MM.1S (cell line): Measurements from ENCODE around the gene TRIM72.
"Not testable (repeated sequence)": the region's sequence is repeated elsewhere in the genome, so short reads cannot be mapped to it uniquely, and the experiment has no call there.

Experiments used
- DNase-seq: peaks from one replicate; pipeline ENCODE4 v3.0.0-alpha.2; 2015
- H2AFZ ChIP-seq: fragments of 300-600 bp; sonication (generic); 2 replicates; pipeline ENCODE4 v1.6.0; 2016; ENCODE audit warnings: antibody characterized with exemption, low read length
- H3F3A ChIP-seq: fragments of 300-600 bp; sonication (generic); 2 replicates; pipeline ENCODE4 v1.6.1; 2016; ENCODE audit warnings: mild to moderate bottlenecking, antibody characterized with exemption, low read length, moderate library complexity, mixed read lengths; ENCODE audit not compliant: insufficient read depth
- H3K27ac ChIP-seq: fragments of 300-600 bp; sonication (generic); 2 replicates; pipeline ENCODE4 v1.5.1; 2016; ENCODE audit warnings: mild to moderate bottlenecking, low read length
- H3K27me3 ChIP-seq: fragments of 300-600 bp; sonication (generic); replicated peaks from 2 replicates; pipeline ENCODE4 v1.6.0; 2016; ENCODE audit warnings: low read length; ENCODE audit not compliant: insufficient read depth
- H3K36me3 ChIP-seq: fragments of 300-600 bp; sonication (generic); replicated peaks from 2 replicates; pipeline ENCODE4 v1.6.1; 2016; ENCODE audit warnings: mild to moderate bottlenecking, low read length, mixed read lengths; ENCODE audit not compliant: insufficient read depth
- H3K4me1 ChIP-seq: fragments of 300-600 bp; sonication (generic); 2 replicates; pipeline ENCODE4 v1.6.1; 2016; ENCODE audit warnings: low read length, mixed read lengths
- H3K4me2 ChIP-seq: fragments of 300-600 bp; sonication (generic); 2 replicates; pipeline ENCODE4 v1.6.0; 2016; ENCODE audit warnings: low read depth, low read length
- H3K4me3 ChIP-seq: fragments of 300-600 bp; sonication (generic); 2 replicates; pipeline ENCODE4 v1.5.1; 2016; ENCODE audit warnings: low read length, mixed read lengths
- H3K79me2 ChIP-seq: fragments of 300-600 bp; sonication (generic); 2 replicates; pipeline ENCODE4 v1.6.1; 2016; ENCODE audit warnings: mixed run types, low read length, mixed read lengths
- H3K9ac ChIP-seq: fragments of 300-600 bp; sonication (generic); 2 replicates; pipeline ENCODE4 v1.6.1; 2016; ENCODE audit warnings: low read length, mixed read lengths
- H3K9me2 ChIP-seq: fragments of 300-600 bp; sonication (generic); replicated peaks from 2 replicates; pipeline ENCODE4 v1.6.1; 2016; ENCODE audit warnings: mild to moderate bottlenecking, low read length, mixed read lengths; ENCODE audit not compliant: insufficient read depth
- H3K9me3 ChIP-seq: fragments of 300-600 bp; sonication (generic); replicated peaks from 2 replicates; pipeline ENCODE4 v1.6.1; 2016; ENCODE audit warnings: mild to moderate bottlenecking, low read length, mixed read lengths; ENCODE audit not compliant: insufficient read depth
- H4K20me1 ChIP-seq: fragments of 300-600 bp; sonication (generic); 2 replicates; pipeline ENCODE4 v1.6.1; 2016; ENCODE audit warnings: mild to moderate bottlenecking, low read length, moderate library complexity, mixed read lengths; ENCODE audit not compliant: insufficient read depth
- CTCF ChIP-seq: fragments of 300-600 bp; sonication (generic); IDR thresholded peaks from 2 replicates; pipeline ENCODE4 v1.5.1; 2016; ENCODE audit warnings: antibody characterized with exemption, low read length, mixed read lengths
- EZH2 ChIP-seq: fragments of 300-600 bp; sonication (generic); optimal IDR thresholded peaks from 2 replicates; pipeline ENCODE3; 2017; ENCODE audit warnings: low read depth, mild to moderate bottlenecking, antibody characterized with exemption, low read length, mixed read lengths
- EZH2phosphoT487 ChIP-seq: fragments of 300-600 bp; sonication (generic); IDR thresholded peaks from 2 replicates; pipeline ENCODE4 v1.6.1; 2018; ENCODE audit warnings: antibody characterized with exemption, low read length

The TRIM72 gene

GRCh38 chr16:31274831-31275816 is 61.2 kb downstream of the TRIM72 start:
- TF ChIP-seq EZH2 (no peak), EZH2phosphoT487 (no peak)
- H3K4me1 ChIP-seq = no peaks in the 10 kb centered on the region
- no peaks in the 10 kb centered on the region for H3K9me3 ChIP-seq
- no peaks in the 10 kb centered on the region for H4K20me1 ChIP-seq
- no peaks in the 10 kb centered on the region for H3K9me2 ChIP-seq
- H3K79me2 ChIP-seq = no peaks in the 10 kb centered on the region
- H2AFZ ChIP-seq = no peak overlapping the region
- H3K9ac ChIP-seq = no peak overlapping the region
- no peak overlapping the region for H3K4me3 ChIP-seq
- no peaks in the 10 kb centered on the region for H3K36me3 ChIP-seq
- H3K27me3 ChIP-seq = peaks cover 25% of the 10 kb centered on the region
- H3K27ac ChIP-seq = no peak overlapping the region
- H3F3A ChIP-seq = no peaks in the 10 kb centered on the region
- no peak for DNase-seq
- no peak overlapping the region for H3K4me2 ChIP-seq

- Histone ChIP-seq H2AFZ (no peak overlapping the region), H3K4me2 (no peak overlapping the region), H3K9me3 (no peaks in the 10 kb centered on the region), H3K4me1 (no peaks in the 10 kb centered on the region), H3K79me2 (no peaks in the 10 kb centered on the region), H3K9ac (no peak overlapping the region), H4K20me1 (no peaks in the 10 kb centered on the region), H3K27me3 (peaks cover 18% of the 10 kb centered on the region), H3F3A (no peaks in the 10 kb centered on the region), H3K27ac (no peak overlapping the region), H3K4me3 (no peak overlapping the region), H3K36me3 (no peaks in the 10 kb centered on the region), H3K9me2 (no peaks in the 10 kb centered on the region)
- TF ChIP-seq CTCF (no peak), EZH2phosphoT487 (no peak), EZH2 (no peak)
- DNase-seq = no peak
Observed at GRCh38 chr16:31276600-31276999, 62.7 kb downstream of the TRIM72 start.

- DNase-seq = no peak
- H3K27ac ChIP-seq = no peak overlapping the region
- H2AFZ ChIP-seq = no peak overlapping the region
- no peaks in the 10 kb centered on the region for H3K36me3 ChIP-seq
- H3K27me3 ChIP-seq = peaks cover 13% of the 10 kb centered on the region
- no peaks in the 10 kb centered on the region for H3K4me1 ChIP-seq
- no peak overlapping the region for H3K9ac ChIP-seq
- TF ChIP-seq CTCF (no peak), EZH2phosphoT487 (no peak), EZH2 (no peak)
- no peaks in the 10 kb centered on the region for H3F3A ChIP-seq
- no peaks in the 10 kb centered on the region for H3K9me3 ChIP-seq
- no peaks in the 10 kb centered on the region for H3K9me2 ChIP-seq
- H4K20me1 ChIP-seq = no peaks in the 10 kb centered on the region
- H3K4me2 ChIP-seq = no peak overlapping the region
- no peak overlapping the region for H3K4me3 ChIP-seq
- H3K79me2 ChIP-seq = no peaks in the 10 kb centered on the region
Observed at GRCh38 chr16:31277659-31278260, 63.8 kb downstream of the TRIM72 start.

GRCh38 chr16:31278853-31279252 is 64.9 kb downstream of the TRIM72 start:
- not testable (repeated sequence) for H3K9ac ChIP-seq, H3K4me1 ChIP-seq, H3K9me2 ChIP-seq, H3K36me3 ChIP-seq, H3K9me3 ChIP-seq, H3F3A ChIP-seq, H3K4me3 ChIP-seq, H3K4me2 ChIP-seq, H3K27ac ChIP-seq, H3K79me2 ChIP-seq, H2AFZ ChIP-seq, DNase-seq, H4K20me1 ChIP-seq
- peaks cover 13% of the 10 kb centered on the region for H3K27me3 ChIP-seq
